Duodenal mucosa (tissue), 2 donors: ENCODE measurements around the gene IFNE.

Experiments used
- H3K27ac ChIP-seq: one replicate; pipeline ENCODE4 v1.7.0; 2013; ENCODE audit warnings: low read depth, low read length
- H3K27me3 ChIP-seq, 2 donors: one replicate each; pipeline ENCODE4 v1.7.0; 2013; ENCODE audit warnings: low read length in 2 of 2, control low read depth in 1 of 2; ENCODE audit not compliant: insufficient read depth in 2 of 2, control insufficient read depth in 1 of 2
- H3K36me3 ChIP-seq, 2 donors: one replicate each; pipeline ENCODE4 v1.7.0; 2013; ENCODE audit warnings: low read length in 2 of 2, control low read depth in 1 of 2; ENCODE audit not compliant: insufficient read depth in 2 of 2, control insufficient read depth in 1 of 2
- H3K4me1 ChIP-seq, 2 donors: one replicate each; pipeline ENCODE4 v1.7.0; 2013; ENCODE audit warnings: low read length in 2 of 2, control low read depth in 1 of 2; ENCODE audit not compliant: insufficient read depth in 2 of 2, control insufficient read depth in 1 of 2
- H3K4me3 ChIP-seq, 2 donors: one replicate each; pipeline ENCODE4 v1.7.0; 2013; ENCODE audit warnings: low read length in 2 of 2, low read depth in 1 of 2
- H3K9ac ChIP-seq, 2 donors: one replicate each; pipeline ENCODE4 v1.7.0; 2013; ENCODE audit warnings: low read length in 2 of 2, low read depth in 1 of 2
- H3K9me3 ChIP-seq, 2 donors: one replicate each; pipeline ENCODE4 v1.7.0; 2013; ENCODE audit warnings: low read length in 2 of 2, control low read depth in 1 of 2; ENCODE audit not compliant: control insufficient read depth in 1 of 2

The IFNE gene

GRCh38 chr9:21519855-21520434, 37.8 kb upstream of the IFNE start:
- Histone ChIP-seq H3K27me3 (no peaks in the 10 kb centered on the region), H3K4me3 (no peak overlapping the region), H3K9ac (no peak overlapping the region), H3K36me3 (no peaks in the 10 kb centered on the region), H3K9me3 (no peaks in the 10 kb centered on the region), H3K27ac (no peak overlapping the region), H3K4me1 (no peaks in the 10 kb centered on the region)

- peaks cover 0 to 2% of the 10 kb centered on the region in 2 donors for H3K36me3 ChIP-seq
- no peaks in the 10 kb centered on the region for H3K27me3 ChIP-seq
- no peaks in the 10 kb centered on the region for H3K9me3 ChIP-seq
- no peak overlapping the region for H3K27ac ChIP-seq
- no peaks in the 10 kb centered on the region for H3K4me1 ChIP-seq
- H3K9ac ChIP-seq: no peak overlapping the region
- H3K4me3 ChIP-seq: no peak overlapping the region
Observed at GRCh38 chr9:21516796-21517195, 34.7 kb upstream of the IFNE start.

GRCh38 chr9:21513431-21513830, 31.3 kb upstream of the IFNE start:
- H3K27me3 ChIP-seq: no peaks in the 10 kb centered on the region
- H3K4me1 ChIP-seq: no peaks in the 10 kb centered on the region
- H3K9ac ChIP-seq: no peak overlapping the region
- H3K4me3 ChIP-seq: no peak overlapping the region
- H3K9me3 ChIP-seq: no peaks in the 10 kb centered on the region
- no peak overlapping the region for H3K27ac ChIP-seq
- peaks cover 0 to 6% of the 10 kb centered on the region in 2 donors for H3K36me3 ChIP-seq

- Histone ChIP-seq H3K9me3 (no peaks in the 10 kb centered on the region), H3K9ac (no peak overlapping the region), H3K4me1 (peaks cover 7 to 11% of the 10 kb centered on the region in 2 donors), H3K36me3 (peaks cover 0 to 6% of the 10 kb centered on the region in 2 donors), H3K4me3 (no peak overlapping the region), H3K27ac (no peak overlapping the region), H3K27me3 (no peaks in the 10 kb centered on the region)
Observed at GRCh38 chr9:21510806-21511205, 28.7 kb upstream of the IFNE start.

- Histone ChIP-seq H3K27me3 (no peaks in the 10 kb centered on the region), H3K9ac (no peak overlapping the region), H3K36me3 (peaks cover 0 to 6% of the 10 kb centered on the region in 2 donors), H3K4me3 (no peak overlapping the region), H3K27ac (no peak overlapping the region), H3K9me3 (no peaks in the 10 kb centered on the region), H3K4me1 (peaks cover 7 to 19% of the 10 kb centered on the region in 2 donors)
Observed at GRCh38 chr9:21507483-21507790, 25.3 kb upstream of the IFNE start.

GRCh38 chr9:21506626-21507482, 24.7 kb upstream of the IFNE start:
- Histone ChIP-seq H3K9ac (no peak overlapping the region), H3K36me3 (peaks cover 0 to 5% of the 10 kb centered on the region in 2 donors), H3K9me3 (no peaks in the 10 kb centered on the region), H3K27ac (no peak overlapping the region), H3K27me3 (no peaks in the 10 kb centered on the region), H3K4me3 (no peak overlapping the region), H3K4me1 (peaks cover 7 to 19% of the 10 kb centered on the region in 2 donors)

GRCh38 chr9:21505425-21506179, 23.5 kb upstream of the IFNE start:
- H3K4me3 ChIP-seq: no peak overlapping the region
- no peak overlapping the region for H3K27ac ChIP-seq
- H3K4me1 ChIP-seq: peaks cover 7 to 22% of the 10 kb centered on the region in 2 donors

GRCh38 chr9:21504894-21505293, 22.8 kb upstream of the IFNE start:
- no peaks in the 10 kb centered on the region for H3K9me3 ChIP-seq
- H3K36me3 ChIP-seq: no peaks in the 10 kb centered on the region
- no peak overlapping the region for H3K9ac ChIP-seq
- no peak overlapping the region for H3K4me3 ChIP-seq
- no peak overlapping the region for H3K27ac ChIP-seq
- H3K27me3 ChIP-seq: no peaks in the 10 kb centered on the region
- H3K4me1 ChIP-seq: peaks cover 7 to 29% of the 10 kb centered on the region in 2 donors

More at GRCh38 chr9:21505425-21506179, 23.5 kb upstream of the IFNE start:
- no peak overlapping the region for H3K9ac ChIP-seq
- no peaks in the 10 kb centered on the region for H3K27me3 ChIP-seq
- H3K36me3 ChIP-seq: no peaks in the 10 kb centered on the region
- no peaks in the 10 kb centered on the region for H3K9me3 ChIP-seq

- no peaks in the 10 kb centered on the region for H3K36me3 ChIP-seq
- no peaks in the 10 kb centered on the region for H3K27me3 ChIP-seq
- H3K9me3 ChIP-seq: no peaks in the 10 kb centered on the region
- H3K4me1 ChIP-seq: peaks cover 7 to 32% of the 10 kb centered on the region in 2 donors
- no peak overlapping the region for H3K27ac ChIP-seq
- H3K9ac ChIP-seq: no peak overlapping the region
- H3K4me3 ChIP-seq: no peak overlapping the region
Observed at GRCh38 chr9:21504113-21504512, 22.0 kb upstream of the IFNE start.

- Histone ChIP-seq H3K4me3 (no peak overlapping the region), H3K36me3 (no peaks in the 10 kb centered on the region), H3K9me3 (no peaks in the 10 kb centered on the region)
Observed at GRCh38 chr9:21502586-21502985, 20.5 kb upstream of the IFNE start.

More at GRCh38 chr9:21502586-21502985, 20.5 kb upstream of the IFNE start:
- Histone ChIP-seq H3K27me3 (no peaks in the 10 kb centered on the region), H3K9ac (no peak overlapping the region), H3K4me1 (peaks cover 5 to 38% of the 10 kb centered on the region in 2 donors), H3K27ac (no peak overlapping the region)
